Posterior vena cava (tissue), 2 donors: Measurements from ENCODE around the gene PEX16. TPM values are rescaled to one million over a fixed set of nuclear protein-coding genes. Genes with fewer than 3 reads are reported as not detected.
"Not testable (repeated sequence)": the region's sequence is repeated elsewhere in the genome, so short reads cannot be mapped to it uniquely, and the experiment has no call there.

Experiments
- DNase-seq: peaks from one replicate; pipeline ENCODE4 v3.0.0-alpha.2; 2020; ENCODE audit warnings: low spot score
- intact Hi-C, 2 donors: fragments of 100-400 bp; cut with DNase I; formaldehyde crosslinking; loops; one replicate each; pipeline versions ENCODE4 v1.14.1 to v1.14.2; 2022 to 2023
- total RNA-seq, 2 donors: library from RNA; stranded (reverse); fragmentation: NEBNext Ultra II Directional; extraction: Animal tissue kit (Norgen Biotek cat#: 25700); gene quantifications; one replicate each; pipeline ENCODE4 v1.2.1, GENCODE V29; 2021
- donor health status: DM: yes; HTN: yes; CAD: no.
- donor health status: DM: yes; HTN: yes; CAD: no.

The PEX16 gene
- total RNA-seq, 2 donors from 2014 or later: 13.3 to 18.8 TPM

DNA sequence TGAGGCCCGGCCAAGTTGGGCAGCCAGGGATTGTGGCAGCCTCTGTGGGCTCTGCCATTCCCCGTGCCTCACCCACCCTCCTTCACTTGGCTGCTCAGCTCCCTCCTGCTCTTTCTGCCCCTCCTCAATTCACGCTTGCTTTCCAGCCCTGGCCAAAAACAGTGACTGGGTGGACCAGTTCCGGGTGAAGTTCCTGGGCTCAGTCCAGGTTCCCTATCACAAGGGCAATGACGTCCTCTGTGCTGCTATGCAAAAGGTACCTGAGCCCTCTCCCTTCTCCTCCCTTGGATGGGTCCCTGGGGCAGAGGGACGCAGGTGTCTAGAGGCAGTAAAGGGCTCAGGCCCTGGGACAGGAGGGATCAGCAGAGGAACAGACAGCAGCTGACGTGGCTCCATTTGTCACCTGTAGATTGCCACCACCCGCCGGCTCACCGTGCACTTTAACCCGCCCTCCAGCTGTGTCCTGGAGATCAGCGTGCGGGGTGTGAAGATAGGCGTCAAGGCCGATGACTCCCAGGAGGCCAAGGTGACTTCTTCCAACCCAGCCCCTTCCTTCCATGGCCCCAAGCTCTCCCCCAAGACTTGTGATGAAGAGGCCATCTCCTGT lies 13.3 kb downstream of the PEX16 start:
- no peak for DNase-seq
- intact Hi-C loops: loop anchor here in 1 of 2 donors (5.0 kb wide), 1 partner anchor 97 kb away; the partner anchor contains the start of gene SLC35C1

DNA sequence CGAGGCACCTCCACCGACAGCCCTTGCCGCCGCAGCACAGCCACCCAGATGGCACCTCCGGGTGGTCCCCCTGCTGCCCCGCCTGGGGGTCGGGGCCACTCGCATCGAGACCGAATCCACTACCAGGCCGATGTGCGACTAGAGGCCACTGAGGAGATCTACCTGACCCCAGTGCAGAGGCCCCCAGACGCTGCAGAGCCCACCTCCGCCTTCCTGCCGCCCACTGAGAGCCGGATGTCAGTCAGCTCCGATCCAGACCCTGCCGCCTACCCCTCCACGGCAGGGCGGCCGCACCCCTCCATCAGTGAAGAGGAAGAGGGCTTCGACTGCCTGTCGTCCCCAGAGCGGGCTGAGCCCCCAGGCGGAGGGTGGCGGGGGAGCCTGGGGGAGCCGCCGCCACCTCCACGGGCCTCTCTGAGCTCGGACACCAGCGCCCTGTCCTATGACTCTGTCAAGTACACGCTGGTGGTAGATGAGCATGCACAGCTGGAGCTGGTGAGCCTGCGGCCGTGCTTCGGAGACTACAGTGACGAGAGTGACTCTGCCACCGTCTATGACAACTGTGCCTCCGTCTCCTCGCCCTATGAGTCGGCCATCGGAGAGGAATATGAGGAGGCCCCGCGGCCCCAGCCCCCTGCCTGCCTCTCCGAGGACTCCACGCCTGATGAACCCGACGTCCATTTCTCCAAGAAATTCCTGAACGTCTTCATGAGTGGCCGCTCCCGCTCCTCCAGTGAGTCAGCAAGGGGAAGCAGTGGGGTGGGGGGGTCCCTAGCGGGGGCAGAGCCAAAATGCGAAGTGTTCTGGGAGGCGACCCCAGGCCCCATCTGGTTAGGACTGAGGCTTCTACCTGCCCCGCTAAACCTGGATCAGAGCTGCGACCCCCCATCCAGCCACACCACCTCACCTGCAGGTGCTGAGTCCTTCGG lies 15.0 kb downstream of the PEX16 start:
- intact Hi-C loops: loop anchor here in 1 of 2 donors (5.0 kb wide), 1 partner anchor 95 kb away; the partner anchor contains the start of gene SLC35C1
- DNase-seq: no peak

DNA sequence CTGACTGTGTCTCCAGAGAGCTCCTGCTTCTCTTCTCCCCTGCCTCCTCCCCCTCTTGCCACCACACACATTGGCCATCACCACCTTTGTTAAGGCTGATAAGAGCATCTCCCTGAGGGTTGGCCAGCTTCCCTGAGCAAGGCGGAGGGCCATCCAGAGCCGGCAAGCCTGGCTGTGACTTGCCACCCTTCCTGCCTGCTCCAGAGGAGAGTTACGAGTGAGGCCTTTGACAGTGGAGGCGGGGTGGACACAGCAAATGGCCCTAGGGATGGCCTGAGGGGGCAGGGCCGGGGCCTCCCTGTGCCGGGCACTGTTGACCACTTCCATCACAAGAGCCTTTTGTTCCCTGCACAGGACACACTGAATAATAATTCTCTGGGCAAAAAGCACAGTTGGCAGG lies 16.1 kb downstream of the PEX16 start:
- DNase-seq: no peak
- intact Hi-C loops: loop anchor here in 1 of 2 donors (5.0 kb wide), 1 partner anchor 94 kb away; the partner anchor contains the start of gene SLC35C1

DNA sequence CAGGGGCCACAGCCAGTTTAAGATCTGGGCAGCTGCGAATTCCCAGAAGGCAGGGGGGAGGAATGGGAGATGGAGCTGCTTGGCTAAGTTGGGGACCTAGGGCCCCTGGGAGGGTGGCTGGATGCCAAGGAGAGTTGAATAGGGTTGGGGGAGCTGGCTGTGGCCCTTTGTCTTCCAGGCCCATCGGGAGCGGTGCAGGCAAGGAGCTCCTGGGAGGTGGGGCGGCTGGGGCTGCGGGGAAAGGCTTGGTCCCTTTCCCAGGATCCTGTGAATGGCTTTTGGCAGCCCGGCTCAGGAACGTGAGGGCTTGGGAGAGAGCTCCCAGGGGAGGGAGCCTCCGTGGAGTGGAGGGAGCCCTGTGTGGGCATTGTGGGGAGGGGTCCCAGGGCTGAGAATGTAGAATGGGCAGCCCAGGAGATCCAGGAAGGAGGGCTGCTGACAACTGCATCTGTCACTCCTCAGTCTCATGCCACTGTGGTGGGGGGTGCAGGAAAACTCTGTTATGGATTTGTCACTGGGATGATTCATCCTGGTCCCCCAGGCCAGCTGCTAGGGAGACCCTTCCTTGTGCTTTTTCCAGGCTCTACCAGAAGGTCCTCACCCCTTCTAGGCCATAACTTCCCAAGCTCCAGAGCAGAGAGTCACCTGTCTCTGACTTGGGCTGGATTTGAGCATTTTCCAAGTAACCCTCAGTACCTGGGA lies 16.6 kb downstream of the PEX16 start:
- DNase-seq: no peak
- intact Hi-C loops: loop anchor here in 1 of 2 donors (5.0 kb wide), 1 partner anchor 94 kb away; the partner anchor contains the start of gene SLC35C1

DNA sequence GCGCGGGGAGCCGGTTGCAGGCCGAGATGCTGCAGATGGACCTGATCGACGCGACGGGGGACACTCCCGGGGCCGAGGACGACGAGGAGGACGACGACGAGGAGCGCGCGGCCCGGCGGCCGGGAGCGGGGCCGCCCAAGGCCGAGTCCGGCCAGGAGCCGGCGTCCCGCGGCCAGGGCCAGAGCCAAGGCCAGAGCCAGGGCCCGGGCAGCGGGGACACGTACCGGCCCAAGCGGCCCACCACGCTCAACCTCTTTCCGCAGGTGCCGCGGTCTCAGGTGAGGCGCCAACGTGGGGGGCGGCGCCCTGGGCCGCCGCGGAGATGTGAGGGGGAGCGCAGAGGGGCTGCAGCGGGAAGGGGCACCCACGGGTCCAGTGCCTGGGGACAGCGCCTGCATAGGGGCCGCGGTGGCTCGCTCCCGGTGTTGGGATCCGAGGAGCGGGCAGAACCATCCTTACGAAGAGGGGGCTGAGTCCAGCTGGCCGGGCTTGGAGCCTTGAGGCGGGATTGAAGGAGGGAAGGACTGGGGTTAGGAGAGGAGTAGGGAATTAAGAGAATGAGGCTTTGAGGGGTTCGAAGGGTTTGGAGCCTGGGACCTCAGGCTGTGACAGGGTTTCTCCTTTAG lies 17.4 kb downstream of the PEX16 start:
- intact Hi-C loops: loop anchor here in 1 of 2 donors (5.0 kb wide), 1 partner anchor 93 kb away; the partner anchor contains the start of gene SLC35C1
- not testable (repeated sequence) for DNase-seq

DNA sequence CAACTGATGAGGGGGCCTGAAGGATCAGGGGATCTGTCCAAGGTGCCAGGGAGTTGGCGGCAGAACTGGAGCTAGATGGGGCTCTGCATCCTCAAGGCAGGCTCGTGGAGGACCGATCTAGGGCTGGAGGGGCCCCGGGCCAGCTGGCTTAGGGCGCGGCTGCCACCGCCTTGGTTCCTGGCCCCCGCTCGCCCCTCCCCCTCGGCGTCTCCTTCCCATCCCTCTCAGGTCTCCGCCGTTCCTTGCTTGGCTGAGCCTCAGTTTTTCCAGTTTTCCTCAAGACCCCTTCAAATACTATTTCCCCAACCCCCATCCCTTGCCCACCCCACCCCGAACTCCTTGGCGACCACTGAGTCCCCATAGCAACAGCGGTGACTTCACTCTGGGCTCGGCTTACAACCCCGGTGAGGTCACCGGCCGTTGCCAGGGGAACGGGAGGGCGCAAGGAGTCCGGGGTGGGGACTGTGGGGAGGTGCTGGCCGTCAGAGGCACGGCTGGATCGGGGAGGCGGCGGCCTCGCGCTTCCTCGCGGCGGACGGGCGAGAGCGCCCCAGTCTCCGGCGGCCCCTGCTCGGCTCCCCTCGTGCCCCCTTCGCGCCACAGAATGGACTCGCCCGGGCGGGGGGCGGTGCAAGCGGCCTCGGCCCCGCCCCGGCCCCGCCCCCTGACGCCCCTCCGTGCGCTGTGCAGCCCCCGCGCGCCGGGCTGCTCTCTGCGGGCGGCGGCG lies 18.1 kb downstream of the PEX16 start:
- intact Hi-C loops: loop anchor here in 1 of 2 donors (5.0 kb wide), 1 partner anchor 92 kb away; the partner anchor contains the start of gene SLC35C1
- peak; percentile 96 for DNase-seq

DNA sequence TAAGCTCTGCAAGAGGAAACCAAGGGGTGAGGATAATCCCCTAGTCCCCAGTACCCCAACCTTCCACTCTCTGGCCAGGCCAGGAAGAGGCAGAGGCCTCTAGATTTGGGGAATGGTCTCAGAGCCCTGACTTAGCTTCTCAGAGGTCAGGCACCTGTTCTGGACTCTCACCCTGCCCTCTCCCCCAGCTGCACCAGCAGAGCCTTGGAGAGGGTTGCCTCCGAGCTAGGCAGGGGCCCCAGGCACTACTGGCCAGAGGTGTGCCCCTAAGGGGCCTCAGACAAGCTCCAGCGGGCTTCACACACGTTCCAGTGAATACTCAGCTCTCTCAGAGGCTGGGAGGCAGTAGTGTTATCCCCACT lies 18.6 kb downstream of the PEX16 start:
- intact Hi-C loops: no loop called here

DNA sequence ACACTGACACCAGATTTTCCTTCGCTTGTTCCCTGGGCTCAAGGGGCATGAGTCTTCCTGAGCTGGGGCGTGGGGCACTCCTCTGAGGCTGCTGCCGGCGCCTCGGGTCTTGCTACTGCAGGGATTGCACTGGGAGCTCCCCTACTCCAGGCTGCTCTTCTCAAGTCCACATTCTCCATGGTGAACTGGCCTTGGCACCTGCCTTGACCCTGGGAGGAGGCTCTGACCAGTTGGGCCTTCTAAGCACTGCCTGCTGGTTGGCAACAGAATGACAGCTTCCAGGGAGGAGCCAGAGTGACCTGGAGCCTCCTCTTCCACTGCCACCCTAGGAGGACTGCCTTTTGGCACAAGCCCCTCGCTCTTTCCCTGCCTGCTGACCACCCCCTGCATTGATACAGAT lies 20.1 kb downstream of the PEX16 start:
- intact Hi-C loops: no loop called here
- no peak for DNase-seq

More for the DNA sequence above, 18.6 kb downstream of the PEX16 start:
- no peak for DNase-seq

DNA sequence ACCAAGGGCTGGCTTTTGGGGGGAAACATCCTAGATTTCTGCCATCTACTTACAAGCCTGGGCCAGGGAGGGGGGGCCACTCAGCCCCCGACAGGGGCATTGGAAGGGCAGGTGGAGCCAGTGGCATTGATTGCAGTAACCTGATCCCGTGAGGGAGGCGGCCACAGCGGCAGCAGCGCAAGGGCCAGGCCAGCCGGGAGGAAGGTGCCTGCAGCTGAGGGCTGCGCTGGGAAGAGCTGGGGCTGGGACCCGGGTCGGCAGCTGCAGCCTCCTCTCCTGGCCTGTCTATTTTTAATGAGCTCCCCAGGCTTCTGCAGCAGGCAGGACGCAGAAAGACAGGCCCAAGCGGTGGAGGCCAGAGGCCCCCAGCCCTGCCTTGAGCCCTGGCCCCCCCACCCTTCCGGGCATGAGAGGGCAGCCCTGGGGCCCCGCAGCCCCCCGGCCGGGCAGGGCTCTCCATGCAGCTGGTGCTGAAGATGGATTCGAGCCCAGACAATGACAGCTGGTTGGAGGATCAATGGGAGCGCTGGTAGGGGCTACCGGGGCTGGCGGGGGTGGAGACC lies 21.2 kb downstream of the PEX16 start:
- DNase-seq: no peak
- intact Hi-C loops: no loop called here

DNA sequence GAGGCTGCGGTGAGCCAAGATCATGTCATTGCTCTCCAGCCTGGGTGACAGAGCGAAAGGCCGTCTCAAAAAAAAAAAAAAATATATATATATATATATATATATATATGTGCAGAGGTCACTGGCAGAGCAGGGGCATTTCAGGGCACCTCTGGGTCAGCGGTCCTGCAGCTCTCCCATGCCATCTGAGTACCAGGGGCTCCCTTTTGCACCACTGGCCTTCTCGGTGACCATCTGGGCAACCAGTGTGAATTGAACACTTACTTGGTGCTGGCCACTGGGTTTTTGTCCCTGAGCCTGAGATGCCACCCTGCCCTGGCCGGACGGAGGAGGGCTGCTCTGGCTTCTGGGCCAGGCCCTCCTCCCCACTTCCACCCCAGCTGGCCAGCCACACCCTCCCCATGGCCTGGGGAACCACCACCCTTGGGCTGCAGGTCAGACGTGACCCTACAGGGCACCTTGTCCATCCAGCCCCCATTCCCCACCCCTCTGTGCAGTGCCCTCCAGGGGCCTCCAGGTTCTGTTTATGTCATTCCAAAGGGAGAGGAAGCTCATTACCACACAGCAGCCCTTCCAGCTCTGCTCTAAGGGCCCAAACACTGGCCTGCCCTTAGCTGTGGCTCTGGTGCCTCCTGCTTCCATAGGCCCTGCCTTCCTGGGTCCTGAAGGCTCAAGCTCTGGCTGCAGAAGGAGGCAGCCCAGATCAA lies 22.0 kb downstream of the PEX16 start:
- DNase-seq: no peak
- intact Hi-C loops: no loop called here

DNA sequence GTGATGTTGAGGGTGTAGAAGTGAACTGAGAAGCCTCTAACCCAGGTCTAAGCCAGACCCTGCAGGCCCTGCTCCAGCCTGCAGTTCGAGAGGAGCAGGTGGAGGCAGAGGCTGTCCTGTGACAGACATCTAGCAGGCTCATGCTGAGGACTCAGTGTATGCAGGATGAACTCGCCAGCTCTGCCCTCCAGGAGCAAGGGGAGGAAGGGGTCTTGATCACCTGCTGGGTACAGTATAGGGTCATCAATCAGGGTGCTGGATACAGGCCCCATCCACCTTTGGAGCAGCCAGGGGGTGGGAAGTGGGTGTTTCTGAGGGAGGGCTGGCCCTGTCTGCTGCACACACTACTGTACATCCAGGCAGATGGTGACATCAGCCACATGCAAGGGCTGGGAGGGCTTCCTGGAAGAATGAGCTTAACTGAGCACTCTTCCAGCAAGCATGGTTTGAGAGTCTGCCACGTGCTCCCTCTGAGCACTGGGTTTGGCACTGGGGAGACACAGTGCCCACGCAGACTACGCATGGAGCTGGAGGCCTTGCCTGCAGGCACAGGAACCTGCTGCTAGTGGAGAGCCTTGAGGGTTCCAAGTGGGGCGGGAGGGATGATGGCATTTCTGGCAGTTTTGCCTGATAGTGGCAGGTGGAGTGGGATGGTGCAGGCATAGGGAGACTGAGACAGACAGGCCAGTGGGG lies 23.0 kb downstream of the PEX16 start:
- DNase-seq: no peak
- intact Hi-C loops: no loop called here

DNA sequence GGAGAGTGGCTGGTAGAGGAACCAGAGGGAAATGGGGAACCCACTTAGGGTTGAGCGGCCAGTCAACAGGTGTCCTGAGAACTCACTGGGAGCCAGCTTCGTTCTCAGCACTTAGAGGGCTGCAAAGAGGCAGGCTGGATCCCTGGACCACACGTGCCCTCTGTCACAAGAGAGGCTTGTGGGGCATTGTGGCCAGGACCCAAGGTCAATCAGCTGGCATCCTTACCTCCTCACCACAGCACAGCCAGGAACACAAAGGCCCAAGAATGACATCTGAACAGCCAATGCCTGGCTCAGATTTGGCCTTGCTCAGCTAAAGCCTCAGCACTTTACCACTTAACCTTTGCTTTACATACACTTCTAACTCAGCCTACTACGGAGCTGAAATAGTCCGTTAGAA lies 24.8 kb downstream of the PEX16 start:
- no peak for DNase-seq
- intact Hi-C loops: no loop called here

DNA sequence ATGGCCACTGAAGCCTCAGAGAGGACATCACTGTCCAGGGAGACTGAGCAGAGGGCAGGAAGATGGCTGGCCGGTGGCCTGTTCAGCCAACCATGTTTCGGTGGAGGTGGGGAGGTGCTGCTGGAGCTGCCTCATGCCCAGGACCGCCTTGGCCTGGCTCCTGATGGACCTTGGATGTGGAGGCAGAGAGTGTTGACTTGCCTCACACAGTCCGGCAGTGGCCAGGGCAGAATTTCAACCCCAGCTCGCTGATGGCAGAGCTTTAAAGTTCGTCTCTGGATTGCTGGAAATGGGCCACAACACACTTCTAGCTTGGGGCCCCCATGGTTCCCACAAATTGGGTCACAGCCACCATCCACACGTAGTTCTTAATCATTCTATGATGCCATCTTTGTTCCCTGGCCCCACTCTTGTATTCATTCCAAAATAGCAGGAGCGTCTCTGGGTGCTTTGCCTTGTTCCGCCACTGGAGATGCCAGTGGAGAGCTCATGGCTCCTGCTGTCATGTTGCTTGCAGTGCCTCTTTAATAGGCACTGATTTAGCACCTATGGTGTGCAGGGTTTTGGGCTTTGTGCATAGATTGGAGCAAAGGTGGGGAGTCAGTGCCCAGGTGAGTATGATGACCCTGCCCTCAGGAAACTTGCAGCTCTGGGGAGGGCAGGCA lies 26.7 kb downstream of the PEX16 start:
- intact Hi-C loops: no loop called here
- DNase-seq: no peak

DNA sequence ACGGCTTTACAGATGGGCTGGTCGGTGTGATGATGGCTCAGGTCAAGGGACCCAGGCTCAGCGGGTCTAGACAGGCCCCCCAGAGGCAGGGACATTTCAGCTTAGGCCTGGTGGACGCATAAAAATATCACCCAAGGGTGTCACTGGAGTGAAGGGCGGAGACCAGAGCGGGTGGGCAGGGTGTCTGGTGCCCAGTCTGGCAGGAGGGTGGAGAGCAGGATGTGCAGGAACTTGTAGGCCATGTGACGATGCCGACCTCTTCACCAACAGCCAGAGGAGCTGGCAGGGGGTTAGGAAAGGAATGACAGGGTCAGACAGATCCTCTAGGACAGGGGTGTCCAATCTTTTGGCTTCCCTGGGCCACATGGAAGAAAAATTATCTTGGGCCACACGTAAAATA lies 27.7 kb downstream of the PEX16 start:
- intact Hi-C loops: no loop called here
- DNase-seq: no peak

DNA sequence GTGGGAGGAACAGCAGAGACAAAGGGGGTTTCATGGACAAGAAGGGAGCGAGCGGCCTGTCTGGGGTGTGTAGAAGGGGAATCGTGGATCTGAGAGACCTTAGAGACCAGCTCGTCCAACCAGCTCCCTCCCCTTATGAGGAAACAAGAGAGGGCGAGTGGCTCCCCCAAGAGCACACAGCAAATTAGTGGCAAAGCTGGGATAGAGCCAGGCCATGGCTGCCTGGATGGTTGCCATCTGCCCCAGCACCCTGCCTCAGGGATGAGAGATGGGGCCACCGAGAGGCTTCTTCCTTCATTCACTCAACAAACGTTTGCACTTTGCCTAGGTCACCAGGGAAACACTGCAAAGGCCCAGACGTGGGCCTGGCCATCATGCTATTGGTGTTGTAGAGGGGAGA lies 28.1 kb downstream of the PEX16 start:
- intact Hi-C loops: no loop called here
- DNase-seq: no peak

DNA sequence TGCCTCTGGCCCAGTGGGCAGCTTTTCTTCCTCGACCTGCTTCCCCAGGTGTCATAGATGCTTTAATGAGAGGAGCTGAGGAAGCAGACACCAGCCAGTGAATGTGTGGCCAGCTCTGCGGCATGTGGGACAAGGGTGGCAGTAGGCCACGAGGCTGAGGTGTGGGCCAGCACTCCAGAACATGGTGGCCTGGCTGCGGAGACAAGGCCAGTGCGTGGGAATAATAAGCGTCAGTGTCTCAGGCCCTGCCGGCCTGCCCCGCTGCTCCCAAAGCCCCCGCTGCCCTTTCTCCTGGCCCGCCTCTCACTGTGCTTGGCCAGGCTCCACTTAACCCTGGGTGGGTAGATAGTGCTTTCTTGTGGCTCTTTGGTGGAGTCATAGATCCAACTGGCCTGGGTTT lies 30.1 kb downstream of the PEX16 start:
- no peak for DNase-seq
- intact Hi-C loops: no loop called here
